Smooth muscle cell (in vitro differentiated cells): ENCODE results near the gene RELCH. TPM values are rescaled to one million over a fixed set of nuclear protein-coding genes. Genes with fewer than 3 reads are reported as not detected.

ENCODE experiments used
- DNase-seq: peaks from one replicate; lab custom pipeline; 2025; ENCODE audit not compliant: unreplicated experiment; lab: John Stamatoyannopoulos, UW
- H2AFZ ChIP-seq: fragments of 200-600 bp; sonication (generic); 2 replicates; pipeline ENCODE4 v1.6.0; 2016; ENCODE audit warnings: antibody characterized with exemption, low read depth, mild to moderate bottlenecking
- H3F3A ChIP-seq: fragments of 200-600 bp; sonication (generic); 2 replicates; pipeline ENCODE4 v1.6.0; 2017; ENCODE audit warnings: antibody characterized with exemption, low read depth
- H3K27ac ChIP-seq: fragments of 200-600 bp; sonication (generic); 2 replicates; pipeline ENCODE4 v1.5.1; 2016; ENCODE audit warnings: low read depth, mild to moderate bottlenecking
- H3K27me3 ChIP-seq: fragments of 200-600 bp; sonication (generic); 2 replicates; pipeline ENCODE4 v1.6.1; 2016; ENCODE audit warnings: low read depth, mild to moderate bottlenecking
- H3K36me3 ChIP-seq: fragments of 200-600 bp; sonication (generic); 2 replicates; pipeline ENCODE4 v1.5.1; 2016; ENCODE audit warnings: low read depth
- H3K4me1 ChIP-seq: fragments of 200-600 bp; sonication (generic); 2 replicates; pipeline ENCODE4 v1.5.1; 2016; ENCODE audit warnings: low read depth
- H3K4me2 ChIP-seq: fragments of 200-600 bp; sonication (generic); 2 replicates; pipeline ENCODE4 v1.6.0; 2016; ENCODE audit warnings: mild to moderate bottlenecking
- H3K4me3 ChIP-seq: fragments of 200-600 bp; sonication (generic); 2 replicates; pipeline ENCODE4 v1.5.1; 2016; ENCODE audit warnings: mild to moderate bottlenecking
- H3K79me2 ChIP-seq: fragments of 200-600 bp; sonication (generic); 2 replicates; pipeline ENCODE4 v1.6.0; 2016; ENCODE audit warnings: low read depth, mild to moderate bottlenecking
- H3K9ac ChIP-seq: fragments of 200-600 bp; sonication (generic); 2 replicates; pipeline ENCODE4 v1.6.0; 2016; ENCODE audit warnings: low read depth
- H3K9me3 ChIP-seq: fragments of 200-600 bp; sonication (generic); replicated peaks from 2 replicates; pipeline ENCODE4 v1.5.1; 2016; ENCODE audit warnings: low read depth
- H4K20me1 ChIP-seq: fragments of 200-600 bp; sonication (generic); 2 replicates; pipeline ENCODE4 v1.6.0; 2016; ENCODE audit warnings: low read depth
- CTCF ChIP-seq: fragments of 200-600 bp; sonication (generic); IDR thresholded peaks from 2 replicates; pipeline ENCODE4 v1.5.1; 2017; ENCODE audit warnings: borderline replicate concordance, mild to moderate bottlenecking, antibody characterized with exemption; ENCODE audit not compliant: insufficient read depth, poor library complexity, severe bottlenecking
- WGBS: methylation state at CpG from one replicate; pipeline ENCODE4 v1.1.7; 2016; ENCODE audit warnings: low lambda C conversion rate; 5-methylcytosine and 5-hydroxymethylcytosine counted together
- polyA plus RNA-seq: library from polyadenylated mRNA; unstranded; fragments of >200 nt; fragmentation: Nextera tagmentation; extraction: Ambion mirVana; gene quantifications from 2 replicates; pipeline ENCODE4 v1.2.1, GENCODE V29; 2016
- total RNA-seq: library from RNA; depleted of rRNA; stranded (reverse); fragments of >200 nt; gene quantifications from 2 replicates; pipeline ENCODE4 v1.2.3, GENCODE V29; 2014

The RELCH gene
- total and polyA plus RNA-seq, 2 experiments from 2014 or later = 3.6 to 19.2 TPM

GRCh38 chr18:62342884-62343283 lies 155.8 kb downstream of the RELCH start:
- H3K4me1 ChIP-seq = peaks cover 15% of the 10 kb centered on the region
- no peaks in the 10 kb centered on the region for H3K9me3 ChIP-seq
- H3K9ac ChIP-seq = no peak overlapping the region
- no peaks in the 10 kb centered on the region for H3K79me2 ChIP-seq
- no peak overlapping the region for H2AFZ ChIP-seq
- H3K27me3 ChIP-seq = peaks cover 69% of the 10 kb centered on the region
- no peaks in the 10 kb centered on the region for H4K20me1 ChIP-seq
- DNase-seq = no peak
- no peak overlapping the region for H3K27ac ChIP-seq
- no peak for TF ChIP-seq CTCF
- no peaks in the 10 kb centered on the region for H3K36me3 ChIP-seq
- H3F3A ChIP-seq = no peaks in the 10 kb centered on the region
- H3K4me2 ChIP-seq = no peak overlapping the region
- WGBS = 94% methylated on average over 4 of the region's 4 CpGs
- no peak overlapping the region for H3K4me3 ChIP-seq

GRCh38 chr18:62343316-62343715 lies 156.3 kb downstream of the RELCH start:
- no peak for DNase-seq
- H3K79me2 ChIP-seq = no peaks in the 10 kb centered on the region
- no peak overlapping the region for H3K4me2 ChIP-seq
- no peaks in the 10 kb centered on the region for H3K9me3 ChIP-seq
- H3K36me3 ChIP-seq = no peaks in the 10 kb centered on the region
- peaks cover 15% of the 10 kb centered on the region for H3K4me1 ChIP-seq
- 96% methylated on average over 8 of the region's 8 CpGs for WGBS
- H3K4me3 ChIP-seq = no peak overlapping the region
- no peak overlapping the region for H2AFZ ChIP-seq
- H3K27ac ChIP-seq = no peak overlapping the region
- no peak for TF ChIP-seq CTCF
- no peak overlapping the region for H3K9ac ChIP-seq
- peaks cover 69% of the 10 kb centered on the region for H3K27me3 ChIP-seq
- no peaks in the 10 kb centered on the region for H4K20me1 ChIP-seq
- no peaks in the 10 kb centered on the region for H3F3A ChIP-seq

GRCh38 chr18:62345909-62346308 lies 158.9 kb downstream of the RELCH start:
- Histone ChIP-seq H3K36me3 (no peaks in the 10 kb centered on the region), H3K9me3 (no peaks in the 10 kb centered on the region), H3K79me2 (no peaks in the 10 kb centered on the region), H4K20me1 (no peaks in the 10 kb centered on the region), H3K4me2 (no peak overlapping the region), H2AFZ (no peak overlapping the region), H3K9ac (no peak overlapping the region), H3K4me3 (no peak overlapping the region), H3K27ac (no peak overlapping the region), H3K27me3 (peaks cover 62% of the 10 kb centered on the region), H3K4me1 (peaks cover 5% of the 10 kb centered on the region), H3F3A (no peaks in the 10 kb centered on the region)
- 94% methylated on average over 2 of the region's 2 CpGs for WGBS
- DNase-seq = no peak
- TF ChIP-seq CTCF = no peak

GRCh38 chr18:62346333-62347088 lies 159.5 kb downstream of the RELCH start:
- H4K20me1 ChIP-seq = no peaks in the 10 kb centered on the region
- no peaks in the 10 kb centered on the region for H3K9me3 ChIP-seq
- no peak for DNase-seq
- TF ChIP-seq CTCF = no peak
- no peak overlapping the region for H3K4me2 ChIP-seq
- WGBS = 76% methylated on average over 7 of the region's 7 CpGs
- H3K79me2 ChIP-seq = no peaks in the 10 kb centered on the region
- H3K9ac ChIP-seq = no peak overlapping the region
- H3K27ac ChIP-seq = no peak overlapping the region
- no peaks in the 10 kb centered on the region for H3F3A ChIP-seq
- no peaks in the 10 kb centered on the region for H3K36me3 ChIP-seq
- H3K27me3 ChIP-seq = peaks cover 59% of the 10 kb centered on the region
- H3K4me1 ChIP-seq = peaks cover 5% of the 10 kb centered on the region
- H2AFZ ChIP-seq = no peak overlapping the region
- no peak overlapping the region for H3K4me3 ChIP-seq
